Body of pancreas (tissue), 4 donors: ENCODE measurements around the gene TTLL11. TPM values are rescaled to one million over a fixed set of nuclear protein-coding genes. Genes with fewer than 3 reads are reported as not detected.

Source experiments
- ATAC-seq: fragments of 150-250 bp; one replicate; pipeline ENCODE4 v1.9.1; 2016
- DNase-seq, 4 donors: peaks; one replicate each; pipeline ENCODE4 v3.0.0-alpha.2; 2019
- H3K27ac ChIP-seq, 4 donors: fragments of 200-600 bp; sonication (generic); 1 replicate in 3 of 4; 2 replicates in 1 of 4; pipeline versions ENCODE4 v1.5.1 to v1.6.1; 2016 to 2019; ENCODE audit warnings: mild to moderate bottlenecking in 1 of 4, mixed read lengths in 1 of 4, moderate library complexity in 1 of 4
- H3K27me3 ChIP-seq, 2 donors: fragments of 200-600 bp; sonication (generic); one replicate each; pipeline ENCODE4 v1.6.0; 2016; ENCODE audit warnings: mild to moderate bottlenecking in 1 of 2
- H3K36me3 ChIP-seq, 2 donors: fragments of 200-600 bp; sonication (generic); replicated peaks in 1 of 2; 2 replicates each; pipeline ENCODE4 v1.5.1; 2016; ENCODE audit warnings: low read depth in 2 of 2; ENCODE audit not compliant: insufficient read depth in 1 of 2
- H3K4me1 ChIP-seq: fragments of 200-600 bp; sonication (generic); one replicate; pipeline ENCODE4 v1.6.0; 2016
- H3K4me3 ChIP-seq, 2 donors: fragments of 200-600 bp; sonication (generic); 1 replicate in 1 of 2; 2 replicates in 1 of 2; pipeline ENCODE4 v1.5.1; 2016 to 2019
- H3K9me3 ChIP-seq, 3 donors: fragments of 200-600 bp; sonication (generic); 1 replicate in 2 of 3; 2 replicates in 1 of 3; pipeline ENCODE4 v1.5.1; 2016
- POLR2A ChIP-seq, 3 donors: fragments of 450-650 bp; IDR thresholded peaks; one replicate each; pipeline ENCODE4 v1.6.1; 2016; ENCODE audit warnings: antibody characterized with exemption in 3 of 3, mild to moderate bottlenecking in 2 of 3
- WGBS, 2 donors: methylation state at CpG; one replicate each; pipeline ENCODE4 v1.1.5; 2017; 5-methylcytosine and 5-hydroxymethylcytosine counted together
- intact Hi-C: fragments of 100-400 bp; cut with DNase I; formaldehyde crosslinking; loops from one replicate; pipeline ENCODE4 v1.15.1; 2023
- total RNA-seq, 2 donors: library from RNA; depleted of rRNA; stranded (reverse); fragments of >200 nt; gene quantifications; one replicate each; pipeline ENCODE4 v1.1.0, GENCODE V29; 2016
- TF ChIP-seq, protein P1 (sequence below), 7 experiments: fragments of 450-650 bp in 4 of 7; fragments of 200-600 bp in 3 of 7; sonication (generic) in 3 of 7; IDR thresholded peaks; one replicate each; pipeline ENCODE4 v1.5.1; 2016 to 2019; ENCODE audit warnings: antibody characterized with exemption in 7 of 7

Gene TTLL11
- total RNA-seq, 2 donors from 2014 or later = 14.5 to 16.8 TPM

- DNase-seq = no peak
- no peak for ATAC-seq
- Histone ChIP-seq H3K27me3 (no peaks in the 10 kb centered on the region), H3K4me3 (no peak overlapping the region), H3K4me1 (no peaks in the 10 kb centered on the region), H3K27ac (no peak overlapping the region), H3K36me3 (peaks cover 0 to 21% of the 10 kb centered on the region in 2 donors), H3K9me3 (no peaks in the 10 kb centered on the region)
- TF ChIP-seq POLR2A (IDR thresholded peaks at IDR 0.05) = no peak
- TF ChIP-seq, protein P1, sequence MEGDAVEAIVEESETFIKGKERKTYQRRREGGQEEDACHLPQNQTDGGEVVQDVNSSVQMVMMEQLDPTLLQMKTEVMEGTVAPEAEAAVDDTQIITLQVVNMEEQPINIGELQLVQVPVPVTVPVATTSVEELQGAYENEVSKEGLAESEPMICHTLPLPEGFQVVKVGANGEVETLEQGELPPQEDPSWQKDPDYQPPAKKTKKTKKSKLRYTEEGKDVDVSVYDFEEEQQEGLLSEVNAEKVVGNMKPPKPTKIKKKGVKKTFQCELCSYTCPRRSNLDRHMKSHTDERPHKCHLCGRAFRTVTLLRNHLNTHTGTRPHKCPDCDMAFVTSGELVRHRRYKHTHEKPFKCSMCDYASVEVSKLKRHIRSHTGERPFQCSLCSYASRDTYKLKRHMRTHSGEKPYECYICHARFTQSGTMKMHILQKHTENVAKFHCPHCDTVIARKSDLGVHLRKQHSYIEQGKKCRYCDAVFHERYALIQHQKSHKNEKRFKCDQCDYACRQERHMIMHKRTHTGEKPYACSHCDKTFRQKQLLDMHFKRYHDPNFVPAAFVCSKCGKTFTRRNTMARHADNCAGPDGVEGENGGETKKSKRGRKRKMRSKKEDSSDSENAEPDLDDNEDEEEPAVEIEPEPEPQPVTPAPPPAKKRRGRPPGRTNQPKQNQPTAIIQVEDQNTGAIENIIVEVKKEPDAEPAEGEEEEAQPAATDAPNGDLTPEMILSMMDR (IDR thresholded peaks at IDR 0.05) = no peak
- 84 to 92% methylated on average over 4 of the region's 4 CpGs for WGBS, 2 donors
- intact Hi-C loops = no loop called here
Observed at GRCh38 chr9:121778252-121779225, 314.6 kb downstream of the TTLL11 start.

DNA sequence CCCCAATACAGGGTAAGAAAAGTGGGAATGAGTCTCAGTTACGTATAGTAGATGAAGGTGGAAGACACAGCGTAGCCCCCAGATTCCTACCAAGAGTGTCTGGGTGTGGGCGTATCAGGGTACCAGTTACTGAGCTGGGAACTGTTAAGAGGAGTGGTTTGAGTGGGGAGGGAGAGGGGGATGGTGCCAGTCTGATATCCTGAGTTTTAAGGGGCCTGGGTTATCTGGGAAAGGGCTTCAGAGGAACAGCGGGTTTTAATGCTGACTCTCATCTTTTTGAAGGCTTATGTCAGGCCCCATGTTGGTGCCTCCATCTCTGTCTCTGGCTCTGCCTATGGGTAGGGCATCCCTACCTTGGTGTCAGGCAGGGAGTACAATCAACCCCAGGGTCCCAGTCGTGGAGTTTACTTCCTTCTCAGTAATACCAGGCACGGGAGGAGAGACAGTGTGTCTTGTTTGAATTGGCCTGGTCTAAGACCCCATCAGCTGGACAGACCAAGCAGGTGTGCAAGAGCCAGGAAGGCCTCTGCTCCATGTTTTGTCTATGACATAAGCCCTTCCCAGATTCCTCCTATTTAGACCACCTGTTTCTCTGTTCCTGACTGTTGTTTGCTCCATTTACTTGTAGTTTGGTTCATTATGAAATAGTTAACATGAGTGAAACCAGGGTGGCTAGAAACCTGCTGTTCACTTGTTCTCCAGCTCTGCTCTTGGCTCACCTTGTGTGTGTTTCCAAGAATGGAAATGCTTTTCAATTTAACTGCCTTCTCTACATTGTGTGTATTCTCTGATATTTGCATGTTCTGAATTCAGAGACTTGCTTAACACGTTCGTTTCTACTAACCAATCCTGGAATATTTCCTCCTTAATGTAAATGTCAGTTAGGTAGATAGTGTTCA lies 316.1 kb downstream of the TTLL11 start:
- intact Hi-C loops = no loop called here
- Histone ChIP-seq H3K27ac (no peak overlapping the region), H3K4me3 (no peak overlapping the region), H3K27me3 (no peaks in the 10 kb centered on the region), H3K4me1 (no peaks in the 10 kb centered on the region), H3K9me3 (no peaks in the 10 kb centered on the region), H3K36me3 (peaks cover 0 to 18% of the 10 kb centered on the region in 2 donors)
- ATAC-seq (no peak), DNase-seq (no peak)
- no peak for TF ChIP-seq POLR2A (IDR thresholded peaks at IDR 0.05)
- TF ChIP-seq, protein P1 (IDR thresholded peaks at IDR 0.05) = no peak
- WGBS, 2 donors = 91% methylated on average over 8 of the region's 8 CpGs

GRCh38 chr9:121776001-121776738 lies 316.9 kb downstream of the TTLL11 start:
- TF ChIP-seq, protein P1 (IDR thresholded peaks at IDR 0.05) = no peak
- intact Hi-C loops = no loop called here
- ATAC-seq (no peak), DNase-seq (peak in 2 of 4 donors; percentile 7 to 9)
- Histone ChIP-seq H3K27me3 (no peaks in the 10 kb centered on the region), H3K4me3 (no peak overlapping the region), H3K9me3 (no peaks in the 10 kb centered on the region), H3K27ac (no peak overlapping the region), H3K4me1 (no peaks in the 10 kb centered on the region), H3K36me3 (peaks cover 0 to 15% of the 10 kb centered on the region in 2 donors)
- 91 to 97% methylated on average over 16 to 21 of the region's 23 CpGs for WGBS, 2 donors

GRCh38 chr9:121774715-121775613 lies 318.1 kb downstream of the TTLL11 start:
- no peak for ATAC-seq
- Histone ChIP-seq H3K9me3 (no peaks in the 10 kb centered on the region), H3K27ac (no peak overlapping the region), H3K36me3 (peaks cover 0 to 16% of the 10 kb centered on the region in 2 donors), H3K4me3 (no peak overlapping the region), H3K27me3 (no peaks in the 10 kb centered on the region), H3K4me1 (no peaks in the 10 kb centered on the region)
- 89 to 94% methylated on average over 24 to 26 of the region's 26 CpGs for WGBS, 2 donors
- DNase-seq = peak in 2 of 4 donors; percentile 11 to 19
- intact Hi-C loops = no loop called here
- TF ChIP-seq POLR2A (IDR thresholded peaks at IDR 0.05) = no peak
- TF ChIP-seq, protein P1 (IDR thresholded peaks at IDR 0.05) = no peak
